Trophoblast cell (in vitro differentiated cells and primary cell): Measurements from ENCODE around the gene ADD1.

Source experiments
- DNase-seq, 2 donors: peaks; one replicate each; pipeline ENCODE4 v3.0.0-alpha.2; 2016
- H2AFZ ChIP-seq: 2 replicates; pipeline ENCODE4 v1.6.1; 2013; ENCODE audit warnings: low read length, moderate library complexity, mild to moderate bottlenecking; ENCODE audit not compliant: insufficient read depth, poor library complexity
- H2AK5ac ChIP-seq: 2 replicates; pipeline ENCODE4 v1.6.1; 2013; ENCODE audit warnings: mild to moderate bottlenecking, low read length
- H2BK120ac ChIP-seq: 2 replicates; pipeline ENCODE4 v1.6.1; 2013; ENCODE audit warnings: low read length, mild to moderate bottlenecking, moderate library complexity; ENCODE audit not compliant: insufficient read depth, poor library complexity
- H2BK12ac ChIP-seq: 2 replicates; pipeline ENCODE4 v1.6.1; 2013; ENCODE audit warnings: mild to moderate bottlenecking, low read length, moderate library complexity
- H2BK5ac ChIP-seq: 2 replicates; pipeline ENCODE4 v1.6.1; 2013; ENCODE audit warnings: low read length, low read depth, moderate library complexity, mild to moderate bottlenecking; ENCODE audit not compliant: poor library complexity
- H3K14ac ChIP-seq: 2 replicates; pipeline ENCODE4 v1.6.1; 2013; ENCODE audit warnings: mild to moderate bottlenecking, low read length
- H3K18ac ChIP-seq: 2 replicates; pipeline ENCODE4 v1.6.1; 2013; ENCODE audit warnings: mild to moderate bottlenecking, low read length
- H3K23ac ChIP-seq: 2 replicates; pipeline ENCODE4 v1.6.1; 2013; ENCODE audit warnings: low read length
- H3K27ac ChIP-seq: 2 replicates; pipeline ENCODE4 v1.5.1; 2013; ENCODE audit warnings: low read depth, mild to moderate bottlenecking, inconsistent platforms, low read length, moderate library complexity
- H3K27me3 ChIP-seq: 2 replicates; pipeline ENCODE4 v1.6.1; 2013; ENCODE audit warnings: inconsistent platforms, mild to moderate bottlenecking, low read length, moderate library complexity; ENCODE audit not compliant: insufficient read depth
- H3K36me3 ChIP-seq, 2 experiments: 1 replicate in 1 of 2; 2 replicates in 1 of 2; pipeline ENCODE4 v1.6.1; 2013; ENCODE audit warnings: low read length in 2 of 2, mild to moderate bottlenecking in 2 of 2, moderate library complexity in 1 of 2; ENCODE audit not compliant: insufficient read depth in 2 of 2, control insufficient read depth in 1 of 2
- H3K4ac ChIP-seq: 2 replicates; pipeline ENCODE4 v1.6.1; 2013; ENCODE audit warnings: low read depth, mild to moderate bottlenecking, low read length, moderate library complexity
- H3K4me1 ChIP-seq, 2 experiments: 1 replicate in 1 of 2; 2 replicates in 1 of 2; pipeline ENCODE4 v1.6.1; 2013; ENCODE audit warnings: low read length in 2 of 2, mild to moderate bottlenecking in 2 of 2, moderate library complexity in 1 of 2; ENCODE audit not compliant: insufficient read depth in 2 of 2, control insufficient read depth in 1 of 2
- H3K4me2 ChIP-seq: 2 replicates; pipeline ENCODE4 v1.6.1; 2013; ENCODE audit warnings: inconsistent platforms, mild to moderate bottlenecking, low read length, moderate library complexity
- H3K4me3 ChIP-seq: 2 replicates; pipeline ENCODE4 v1.5.1; 2013; ENCODE audit warnings: mild to moderate bottlenecking, low read depth, low read length, inconsistent platforms
- H3K79me1 ChIP-seq: one replicate; pipeline ENCODE4 v1.6.1; 2013; ENCODE audit warnings: low read length
- H3K79me2 ChIP-seq: 2 replicates; pipeline ENCODE4 v1.6.1; 2013; ENCODE audit warnings: low read length, mild to moderate bottlenecking; ENCODE audit not compliant: control insufficient read depth, insufficient read depth, poor library complexity
- H3K9ac ChIP-seq: 2 replicates; pipeline ENCODE4 v1.6.1; 2013; ENCODE audit warnings: mild to moderate bottlenecking, low read length
- H3K9me3 ChIP-seq: 2 replicates; pipeline ENCODE4 v1.6.1; 2013; ENCODE audit warnings: low read depth, mild to moderate bottlenecking, control low read depth, inconsistent platforms, low read length; ENCODE audit not compliant: insufficient read depth
- H4K12ac ChIP-seq: 2 replicates; pipeline ENCODE4 v1.6.1; 2013; ENCODE audit warnings: low read depth, mild to moderate bottlenecking, low read length, moderate library complexity
- H4K8ac ChIP-seq: 2 replicates; pipeline ENCODE4 v1.6.1; 2013; ENCODE audit warnings: low read depth, mild to moderate bottlenecking, low read length, moderate library complexity
- H4K91ac ChIP-seq: one replicate; pipeline ENCODE4 v1.6.1; 2013; ENCODE audit warnings: low read depth, mild to moderate bottlenecking, low read length, moderate library complexity
- WGBS: extraction: QIAGEN DNeasy Blood & Tissue Kit; methylation state at CpG from one replicate; pipeline ENCODE4 v1.1.7; 2013; ENCODE audit warnings: missing lambda C conversion rate; ENCODE audit not compliant: insufficient read length, insufficient coverage; ENCODE audit errors: extremely low coverage; 5-methylcytosine and 5-hydroxymethylcytosine counted together

ADD1 gene

GRCh38 chr4:2809610-2810180 is 33.9 kb upstream of the ADD1 start:
- Histone ChIP-seq H3K27me3 (no peaks in the 10 kb centered on the region), H3K4me3 (no peak overlapping the region), H2BK12ac (no peak overlapping the region), H4K8ac (no peak overlapping the region), H4K91ac (no peak overlapping the region), H2AFZ (no peak overlapping the region), H3K9me3 (no peaks in the 10 kb centered on the region), H3K79me1 (peaks cover 3% of the 10 kb centered on the region), H3K18ac (no peak overlapping the region), H3K23ac (no peak overlapping the region), H3K79me2 (no peaks in the 10 kb centered on the region), H3K4me2 (no peak overlapping the region), H2BK5ac (no peak overlapping the region), H4K12ac (no peak overlapping the region), H3K14ac (no peak overlapping the region), H3K9ac (no peak overlapping the region), H3K4me1 (peaks cover 4 to 7% of the 10 kb centered on the region in 2 experiments), H3K36me3 (no peaks in the 10 kb centered on the region), H2AK5ac (no peak overlapping the region), H3K27ac (no peak overlapping the region), H3K4ac (no peak overlapping the region), H2BK120ac (no peak overlapping the region)
- no peak for DNase-seq
- WGBS: no CpG with 5 or more reads among the region's 10 CpGs

- no peaks in the 10 kb centered on the region for H3K9me3 ChIP-seq
- DNase-seq: no peak
- H3K36me3 ChIP-seq: no peaks in the 10 kb centered on the region
- H4K8ac ChIP-seq: no peak overlapping the region
- H2BK5ac ChIP-seq: no peak overlapping the region
- no peak overlapping the region for H3K27ac ChIP-seq
- peaks cover 4 to 7% of the 10 kb centered on the region in 2 experiments for H3K4me1 ChIP-seq
- no peak overlapping the region for H2BK120ac ChIP-seq
- WGBS: no CpG with 5 or more reads among the region's 10 CpGs
- H3K4me2 ChIP-seq: no peak overlapping the region
- no peaks in the 10 kb centered on the region for H3K79me2 ChIP-seq
- H4K91ac ChIP-seq: no peak overlapping the region
- no peak overlapping the region for H3K14ac ChIP-seq
- no peak overlapping the region for H2AK5ac ChIP-seq
- peaks cover 3% of the 10 kb centered on the region for H3K79me1 ChIP-seq
- no peak overlapping the region for H3K4me3 ChIP-seq
- H3K18ac ChIP-seq: no peak overlapping the region
- H4K12ac ChIP-seq: no peak overlapping the region
- no peaks in the 10 kb centered on the region for H3K27me3 ChIP-seq
- H2BK12ac ChIP-seq: no peak overlapping the region
- no peak overlapping the region for H3K4ac ChIP-seq
- H3K23ac ChIP-seq: no peak overlapping the region
- H2AFZ ChIP-seq: no peak overlapping the region
- H3K9ac ChIP-seq: no peak overlapping the region
Observed at GRCh38 chr4:2810388-2810787, 33.3 kb upstream of the ADD1 start.

- H3K4me3 ChIP-seq: no peak overlapping the region
Observed at GRCh38 chr4:2811830-2812611, 31.6 kb upstream of the ADD1 start.

GRCh38 chr4:2812612-2813354 is 30.9 kb upstream of the ADD1 start:
- Histone ChIP-seq H4K91ac (peak overlapping the region; percentile 60), H3K9me3 (no peaks in the 10 kb centered on the region), H3K36me3 (no peaks in the 10 kb centered on the region), H4K12ac (peak overlapping the region; percentile 69), H2BK5ac (no peak overlapping the region), H3K79me2 (no peaks in the 10 kb centered on the region), H2AFZ (no peak overlapping the region), H3K4ac (no peak overlapping the region), H3K4me1 (peaks cover 8 to 10% of the 10 kb centered on the region in 2 experiments), H3K4me2 (no peak overlapping the region), H2AK5ac (no peak overlapping the region), H3K79me1 (peaks cover 3% of the 10 kb centered on the region), H3K9ac (no peak overlapping the region), H3K23ac (no peak overlapping the region), H3K14ac (no peak overlapping the region), H2BK12ac (no peak overlapping the region), H3K4me3 (no peak overlapping the region), H3K27ac (no peak overlapping the region), H4K8ac (peak overlapping the region; percentile 88), H3K27me3 (no peaks in the 10 kb centered on the region), H2BK120ac (no peak overlapping the region), H3K18ac (no peak overlapping the region)
- WGBS: no CpG with 5 or more reads among the region's 20 CpGs
- DNase-seq: no peak

More at GRCh38 chr4:2811830-2812611, 31.6 kb upstream of the ADD1 start:
- Histone ChIP-seq H3K9me3 (no peaks in the 10 kb centered on the region), H3K18ac (peak overlapping the region; percentile 49), H2AFZ (peak overlapping the region; percentile 42), H2BK5ac (no peak overlapping the region), H3K79me1 (peaks cover 3% of the 10 kb centered on the region), H3K36me3 (no peaks in the 10 kb centered on the region), H3K4ac (no peak overlapping the region), H3K23ac (no peak overlapping the region), H4K91ac (peak overlapping the region; percentile 60), H2BK12ac (no peak overlapping the region), H3K4me2 (no peak overlapping the region), H2AK5ac (peak overlapping the region; percentile 33), H3K14ac (peak overlapping the region; percentile 19), H2BK120ac (peak overlapping the region; percentile 13), H4K8ac (peak overlapping the region; percentile 88), H3K4me1 (peaks cover 4 to 7% of the 10 kb centered on the region in 2 experiments), H4K12ac (peak overlapping the region; percentile 69), H3K79me2 (no peaks in the 10 kb centered on the region), H3K27me3 (no peaks in the 10 kb centered on the region), H3K27ac (no peak overlapping the region), H3K9ac (peak overlapping the region; percentile 42)
- peak in 1 of 2 donors; percentile 26 for DNase-seq
- WGBS: no CpG with 5 or more reads among the region's 21 CpGs
